Measurements from ENCODE around the gene ZBTB2.

Gene ZBTB2, protein sequence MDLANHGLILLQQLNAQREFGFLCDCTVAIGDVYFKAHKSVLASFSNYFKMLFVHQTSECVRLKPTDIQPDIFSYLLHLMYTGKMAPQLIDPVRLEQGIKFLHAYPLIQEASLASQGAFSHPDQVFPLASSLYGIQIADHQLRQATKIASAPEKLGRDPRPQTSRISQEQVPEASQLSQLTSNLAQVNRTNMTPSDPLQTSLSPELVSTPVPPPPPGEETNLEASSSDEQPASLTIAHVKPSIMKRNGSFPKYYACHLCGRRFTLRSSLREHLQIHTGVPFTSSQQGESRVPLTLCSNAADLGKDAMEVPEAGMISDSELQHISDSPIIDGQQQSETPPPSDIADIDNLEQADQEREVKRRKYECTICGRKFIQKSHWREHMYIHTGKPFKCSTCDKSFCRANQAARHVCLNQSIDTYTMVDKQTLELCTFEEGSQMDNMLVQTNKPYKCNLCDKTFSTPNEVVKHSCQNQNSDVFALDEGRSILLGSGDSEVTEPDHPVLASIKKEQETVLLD

DNA sequence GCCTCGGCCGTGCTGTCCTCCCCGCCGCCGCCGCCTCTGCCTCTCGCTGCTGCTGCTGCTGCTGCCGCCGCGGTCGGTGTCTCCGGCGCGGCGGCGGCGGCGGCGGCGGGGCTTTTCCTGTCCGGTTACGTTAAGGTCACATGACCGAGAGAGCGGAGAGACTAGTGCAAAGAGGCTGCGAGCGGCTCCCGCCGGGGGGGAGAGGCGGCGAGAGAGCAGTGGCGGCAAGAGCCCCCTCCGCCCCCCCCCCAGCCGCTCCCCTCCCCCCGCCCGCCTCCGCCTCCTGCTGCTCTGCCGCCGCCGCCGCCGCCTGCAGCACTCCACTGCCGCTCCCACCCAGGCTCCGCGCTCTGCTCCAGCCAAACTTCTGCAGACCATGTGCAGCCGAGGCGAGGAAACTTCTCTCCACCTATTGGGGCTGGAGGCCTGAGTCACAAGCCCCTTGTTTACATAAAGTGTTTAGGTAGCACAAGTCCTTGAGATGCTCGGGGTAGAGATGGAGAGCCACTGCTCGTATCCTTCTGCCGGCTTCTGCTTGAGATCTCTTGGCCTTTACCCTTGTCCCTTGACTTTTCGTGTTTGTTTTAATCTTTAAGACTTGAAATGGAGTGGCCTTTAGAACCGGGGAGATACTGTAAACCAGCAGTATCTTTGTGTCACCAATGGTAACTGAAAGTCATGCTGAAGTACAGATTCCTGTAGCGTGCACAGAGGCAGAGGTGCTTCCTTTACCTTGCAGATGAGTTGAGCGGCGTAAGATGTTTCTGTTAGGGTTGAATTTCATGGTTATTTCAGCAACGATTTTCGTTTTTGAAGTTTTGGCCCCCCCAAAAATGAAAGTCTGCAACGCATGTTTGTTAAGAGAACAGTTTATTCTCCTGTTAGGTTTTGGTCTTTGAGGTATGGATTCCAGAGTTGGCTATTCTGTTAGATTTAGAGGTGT lies at the start of gene ZBTB2:
Gene ZBTB2, minus strand, starts transcription at position 89 of the 943 bp plus-strand sequence. CDS start 17,922 bp downstream, outside the sequence.
- DNase-seq (ENCODE audit: low read depth, low spot score) = peak; percentile 82

DNA sequence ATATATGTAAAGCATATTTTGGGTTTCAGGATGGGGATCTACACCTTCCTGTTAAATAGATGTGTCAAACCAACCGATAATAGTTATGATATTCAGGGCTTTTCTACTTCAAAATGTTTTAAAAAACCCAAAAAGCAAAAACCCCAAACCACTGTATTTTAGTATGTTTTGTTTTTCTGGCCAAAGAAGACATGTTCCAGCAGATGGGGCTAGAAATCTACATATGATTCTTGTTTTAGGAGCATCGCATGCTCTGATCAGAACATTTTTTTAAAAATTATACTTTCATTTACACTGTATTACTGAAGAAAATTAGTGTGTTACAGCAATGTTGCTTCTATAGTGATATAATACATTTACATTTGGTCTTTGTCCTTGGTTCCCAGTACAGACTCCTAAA lies 49.6 kb upstream of the ZBTB2 start:
- DNase-seq (ENCODE audit: low read depth, low spot score) = no peak

DNA sequence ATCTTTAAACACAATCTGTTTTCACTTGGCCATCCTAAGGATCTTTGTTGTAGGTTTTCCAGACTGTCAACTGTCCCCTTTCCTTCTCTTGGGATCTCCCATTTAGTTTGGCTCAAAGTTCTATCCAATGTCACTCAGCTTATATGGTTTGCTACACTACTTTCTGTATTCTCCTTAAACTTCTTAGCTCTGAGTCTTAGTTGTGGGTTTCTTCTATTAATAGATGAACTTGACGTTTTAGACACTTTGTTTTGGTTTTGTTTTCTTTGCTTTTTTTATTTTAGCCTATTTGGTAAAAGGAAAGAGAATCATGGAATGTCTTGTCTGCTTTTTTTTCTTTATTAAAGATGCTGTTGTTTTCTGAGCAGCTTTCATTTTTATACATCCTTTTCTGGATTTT lies 49.1 kb upstream of the ZBTB2 start:
- DNase-seq (ENCODE audit: low read depth, low spot score) = no peak

DNA sequence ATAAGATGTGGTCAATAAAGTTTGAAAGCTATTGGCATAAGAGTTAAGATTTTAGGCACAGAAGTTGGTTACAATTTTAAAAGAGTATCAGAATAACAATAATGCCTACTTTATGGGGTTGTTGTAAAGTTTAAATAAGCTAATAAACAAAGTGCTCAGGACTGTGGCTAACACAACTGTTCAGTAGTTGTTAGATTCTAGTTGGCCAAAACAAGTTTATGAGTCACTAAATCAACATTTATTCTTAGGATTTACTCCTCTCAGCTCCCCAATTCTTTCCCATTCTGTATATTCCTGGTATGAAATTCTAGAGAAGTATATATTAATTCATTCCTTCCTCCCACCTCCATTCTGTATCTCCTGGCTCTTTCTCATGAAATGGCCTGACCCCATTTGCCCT lies 46.0 kb upstream of the ZBTB2 start:
- no peak for DNase-seq (ENCODE audit: low read depth, low spot score)

DNA sequence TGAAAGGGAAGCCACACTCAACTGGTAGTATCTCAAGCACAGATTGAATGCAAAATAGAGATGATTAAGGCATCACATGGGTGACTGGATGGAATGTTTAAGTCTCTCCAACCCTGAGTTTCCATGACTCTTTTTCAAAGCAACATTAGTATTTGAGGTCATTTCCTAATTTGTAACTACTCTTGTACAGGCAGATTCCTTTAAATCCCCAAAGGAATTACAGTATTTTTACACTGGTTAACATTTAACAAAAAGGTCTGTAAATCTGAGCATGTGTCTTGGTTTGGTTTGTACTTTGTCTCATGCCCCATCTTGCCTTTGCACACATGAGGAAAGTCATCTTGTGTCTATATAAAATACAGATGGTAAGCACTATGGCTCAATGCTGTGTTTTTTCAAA lies 45.4 kb upstream of the ZBTB2 start:
- no peak for DNase-seq (ENCODE audit: low read depth, low spot score)

DNA sequence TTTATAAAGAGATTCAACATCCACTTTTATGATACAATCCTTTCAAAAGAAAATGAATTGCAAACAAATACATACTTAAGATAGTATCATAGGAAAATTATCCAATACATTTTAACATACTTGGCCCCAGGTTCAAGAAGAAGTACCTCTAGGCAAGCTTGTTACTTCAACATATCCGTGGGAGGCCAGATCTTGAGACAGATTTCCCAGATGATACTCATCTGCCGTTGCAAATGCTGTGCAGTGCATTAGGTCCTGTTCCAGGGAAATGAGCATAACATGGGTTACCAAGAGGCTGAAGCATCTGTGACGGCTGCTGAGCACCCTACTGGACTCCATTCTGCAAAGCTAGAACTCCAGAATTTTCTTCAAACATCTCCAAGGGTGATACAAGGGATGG lies 44.9 kb upstream of the ZBTB2 start:
- DNase-seq (ENCODE audit: low read depth, low spot score) = no peak

DNA sequence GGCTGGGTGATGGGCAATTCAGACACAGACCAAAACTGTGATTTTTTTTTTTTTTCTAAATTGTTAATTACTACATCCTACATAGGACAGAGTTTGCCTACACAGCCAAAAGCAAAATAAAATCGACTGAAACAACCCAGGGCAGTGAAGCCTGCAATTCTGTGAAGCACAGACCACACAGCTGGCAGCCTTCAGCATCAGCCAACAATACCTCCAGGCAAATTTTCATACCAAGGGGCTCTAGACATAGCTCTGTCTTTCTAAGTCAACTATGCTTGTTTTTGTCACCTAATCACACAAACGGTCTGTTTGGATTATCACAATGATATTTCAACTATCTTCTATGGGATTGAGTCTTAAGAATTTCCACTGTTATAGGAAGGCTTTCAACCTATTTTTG lies 43.0 kb upstream of the ZBTB2 start:
- DNase-seq (ENCODE audit: low read depth, low spot score) = no peak

DNA sequence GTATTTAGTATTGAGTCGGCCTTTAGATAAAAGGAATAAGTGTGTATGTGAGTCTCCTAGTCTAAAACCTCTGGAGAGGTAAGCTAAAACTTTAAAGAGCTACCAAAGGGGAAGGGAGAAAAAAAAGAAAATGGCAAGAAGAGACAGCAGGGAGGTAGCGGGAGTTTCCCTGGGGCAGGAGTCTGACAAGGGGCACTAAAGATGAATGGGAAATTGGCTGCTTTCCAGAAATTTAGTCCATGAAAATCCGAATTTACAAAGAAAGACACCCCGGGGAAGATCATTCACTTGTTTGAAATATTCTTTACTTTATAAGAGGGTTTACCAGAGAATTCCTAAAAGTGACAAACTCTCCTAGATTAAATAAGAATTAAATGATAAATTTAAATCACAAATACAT lies 41.3 kb upstream of the ZBTB2 start:
- DNase-seq (ENCODE audit: low read depth, low spot score) = no peak

DNA sequence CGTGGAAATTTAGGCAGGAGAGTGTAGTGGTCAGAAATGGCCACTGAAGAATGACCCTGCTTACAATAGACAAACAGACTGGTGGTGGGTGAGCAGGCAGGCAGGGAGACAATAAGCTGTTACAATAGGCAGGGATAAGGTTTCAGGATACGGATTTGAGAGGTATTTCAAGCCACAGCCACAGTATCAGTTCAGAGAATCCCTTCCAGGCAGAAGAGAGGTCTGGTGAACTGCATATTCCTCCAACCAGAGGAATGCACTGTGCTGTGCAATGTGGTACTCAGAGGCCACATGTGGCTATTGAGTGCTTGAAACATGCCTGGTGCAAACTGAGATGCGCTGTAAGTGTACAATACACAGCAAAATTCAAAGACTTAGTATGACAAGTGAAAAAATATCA lies 40.0 kb upstream of the ZBTB2 start:
- DNase-seq (ENCODE audit: low read depth, low spot score) = peak; percentile 28

DNA sequence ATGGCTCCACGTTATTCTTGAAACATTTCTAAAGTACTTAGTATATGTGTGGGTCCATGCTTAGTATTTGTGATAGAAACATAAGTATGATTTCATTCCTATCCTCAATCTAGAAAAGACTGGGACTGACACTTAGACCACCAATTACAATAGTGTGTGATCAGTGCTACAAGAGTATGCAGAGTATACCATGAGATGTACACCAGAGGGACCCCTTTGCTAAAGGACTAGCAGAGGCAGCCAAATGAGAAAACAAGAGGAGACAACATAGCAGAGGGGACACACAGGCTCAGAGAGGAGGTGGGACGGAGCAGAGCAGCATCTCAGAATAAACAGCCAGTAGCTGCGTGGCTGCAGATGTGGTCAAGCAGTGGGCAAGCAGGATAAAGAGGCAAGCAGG lies 39.5 kb upstream of the ZBTB2 start:
- DNase-seq (ENCODE audit: low read depth, low spot score) = peak; percentile 20

DNA sequence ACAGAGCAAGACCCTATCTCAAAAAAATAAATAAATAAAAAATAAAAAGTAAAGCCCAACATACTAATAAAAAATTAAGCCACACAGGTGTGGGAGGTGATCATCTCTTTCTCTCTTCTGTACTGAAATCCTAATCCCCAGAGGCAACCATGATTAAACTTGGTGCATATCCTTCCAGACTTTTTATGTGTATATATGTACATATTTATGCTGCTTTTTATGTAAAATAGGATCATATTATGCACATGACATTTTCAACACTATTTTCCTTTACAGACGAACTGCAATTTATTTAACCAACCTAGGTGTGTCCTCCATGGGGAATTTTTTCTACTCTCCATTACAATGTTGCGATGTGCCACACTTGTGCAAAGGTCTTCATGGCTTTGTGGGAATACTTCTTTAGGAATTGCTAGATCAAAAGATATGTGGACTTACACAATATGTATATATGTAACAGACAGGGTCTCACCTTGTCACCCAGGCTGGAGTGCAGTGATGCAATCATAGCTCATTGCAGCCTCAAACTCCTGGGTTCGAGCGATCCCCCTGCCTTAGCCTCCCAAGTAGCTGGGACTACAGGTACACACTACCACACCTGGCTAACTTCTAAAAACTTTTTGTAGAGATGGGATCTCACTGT lies 36.9 kb upstream of the ZBTB2 start:
- DNase-seq (ENCODE audit: low read depth, low spot score) = no peak

DNA sequence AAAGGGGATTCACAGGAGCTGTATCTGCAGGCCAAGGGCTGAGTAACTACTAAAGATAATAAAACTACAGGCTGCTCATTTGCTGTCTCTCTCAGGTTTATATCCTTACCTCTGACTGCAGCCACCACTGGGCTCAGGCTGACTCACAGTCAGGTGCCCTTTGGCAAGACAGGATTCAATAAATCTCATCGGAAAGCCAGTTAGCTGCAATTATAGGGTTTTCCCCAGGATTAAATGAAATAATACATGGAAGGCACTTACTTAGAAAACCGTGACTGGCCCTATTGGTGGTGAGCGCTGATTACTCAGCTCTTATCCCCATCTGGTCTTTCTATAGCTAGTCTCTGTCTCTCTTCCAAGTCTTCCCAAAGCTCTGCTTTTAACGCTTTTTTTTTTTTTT lies 34.2 kb upstream of the ZBTB2 start:
- DNase-seq (ENCODE audit: low read depth, low spot score) = no peak

DNA sequence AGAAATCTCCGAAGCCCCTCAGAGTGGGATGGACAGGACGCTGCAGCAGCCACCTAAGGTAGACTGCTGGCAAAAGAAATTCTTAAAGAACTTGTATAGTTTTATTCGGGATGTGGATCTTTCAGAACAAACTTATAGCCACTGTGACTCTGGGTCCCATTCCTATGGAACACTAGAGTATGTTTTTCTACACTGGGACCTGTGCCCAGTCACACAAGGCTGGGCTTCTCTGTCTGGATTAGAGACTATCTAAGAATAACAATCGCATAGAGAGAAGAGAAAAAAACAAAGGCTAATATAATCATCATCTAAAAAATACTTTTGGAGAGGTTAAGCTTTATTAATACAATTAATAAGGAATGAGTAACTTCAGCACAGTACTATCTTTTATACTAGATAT lies 31.6 kb upstream of the ZBTB2 start:
- no peak for DNase-seq (ENCODE audit: low read depth, low spot score)

DNA sequence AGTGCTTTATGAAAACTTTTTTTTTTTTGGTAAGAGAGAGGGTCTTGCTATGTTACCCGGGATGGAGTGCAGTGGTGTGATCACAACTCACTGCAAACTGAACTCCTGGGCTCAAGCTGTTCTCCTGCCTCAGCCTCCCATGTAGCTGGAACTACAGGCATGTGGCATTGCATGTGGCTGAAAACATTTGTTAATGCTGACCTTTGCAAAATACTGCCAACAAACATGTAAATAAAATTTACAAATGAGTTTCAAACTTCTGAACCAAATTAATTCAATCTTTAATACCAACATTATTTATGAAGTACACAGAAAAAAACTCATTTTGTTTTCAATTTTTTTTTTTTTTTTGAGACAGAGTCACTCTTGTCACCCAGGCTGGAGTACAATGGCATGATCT lies 26.1 kb upstream of the ZBTB2 start:
- no peak for DNase-seq (ENCODE audit: low read depth, low spot score)

DNA sequence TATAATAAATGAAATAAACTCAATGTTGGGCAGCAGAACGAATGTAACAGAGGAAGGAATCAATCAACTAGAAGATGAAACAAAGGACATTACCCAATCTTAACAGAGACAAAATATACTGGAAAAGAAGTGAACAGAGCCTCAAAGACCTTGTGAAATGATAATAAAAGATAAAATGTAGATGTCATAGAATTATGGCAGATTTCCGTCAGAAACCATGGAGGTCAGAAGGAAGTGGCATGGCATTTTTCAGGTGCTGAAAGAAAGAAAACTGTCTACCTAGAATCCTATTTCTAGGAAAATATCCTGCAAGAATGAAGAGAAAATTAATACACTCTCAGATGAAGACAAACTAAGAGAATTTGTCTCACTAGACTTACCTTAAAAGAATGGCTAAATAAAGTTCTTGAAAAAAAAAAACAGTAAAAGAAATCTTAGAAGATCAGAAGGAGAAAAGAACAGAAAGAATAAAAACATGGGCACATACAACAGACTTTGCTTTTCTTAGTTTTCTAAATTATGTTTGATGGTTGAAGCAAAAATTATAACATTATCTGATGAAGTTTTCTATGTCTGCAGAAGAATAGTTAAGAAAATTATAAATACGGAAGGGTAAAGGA lies 23.4 kb upstream of the ZBTB2 start:
- no peak for DNase-seq (ENCODE audit: low read depth, low spot score)

DNA sequence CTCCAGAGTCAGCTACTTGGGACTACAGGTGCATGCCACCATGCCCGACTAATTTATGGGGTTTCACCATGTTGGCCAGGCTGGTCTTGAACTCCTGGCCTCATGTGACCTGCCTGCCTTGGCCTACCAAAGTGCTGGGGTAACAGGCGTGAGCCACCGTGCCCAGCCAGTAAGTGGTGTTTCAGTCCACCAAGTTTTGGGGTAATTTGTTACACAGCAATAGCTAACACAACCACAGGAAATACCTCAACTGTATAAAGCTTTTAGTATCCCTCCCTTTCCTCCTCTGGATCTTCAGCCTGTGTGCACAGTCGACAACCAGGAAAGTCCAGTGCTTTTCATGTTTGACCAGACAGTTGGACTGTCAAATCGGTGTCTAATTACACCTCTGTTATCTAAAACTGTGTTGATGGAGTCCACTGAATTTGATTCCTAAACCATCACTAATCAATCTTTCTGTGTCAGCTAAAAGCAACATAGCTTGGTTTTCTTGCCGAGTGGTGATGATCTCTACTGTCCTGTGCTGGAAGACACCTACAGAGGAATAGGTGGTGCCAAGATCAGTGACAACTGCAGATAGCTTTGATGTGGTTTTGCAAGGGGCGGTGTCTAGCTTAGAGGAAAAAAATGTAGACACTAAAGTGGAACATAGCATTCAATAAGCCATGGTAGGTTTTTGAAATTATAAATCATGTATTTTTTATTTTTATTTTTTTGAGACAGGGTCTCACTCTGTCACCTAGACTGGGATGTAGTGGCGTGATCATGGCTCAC lies 22.2 kb upstream of the ZBTB2 start:
- DNase-seq (ENCODE audit: low read depth, low spot score) = no peak

DNA sequence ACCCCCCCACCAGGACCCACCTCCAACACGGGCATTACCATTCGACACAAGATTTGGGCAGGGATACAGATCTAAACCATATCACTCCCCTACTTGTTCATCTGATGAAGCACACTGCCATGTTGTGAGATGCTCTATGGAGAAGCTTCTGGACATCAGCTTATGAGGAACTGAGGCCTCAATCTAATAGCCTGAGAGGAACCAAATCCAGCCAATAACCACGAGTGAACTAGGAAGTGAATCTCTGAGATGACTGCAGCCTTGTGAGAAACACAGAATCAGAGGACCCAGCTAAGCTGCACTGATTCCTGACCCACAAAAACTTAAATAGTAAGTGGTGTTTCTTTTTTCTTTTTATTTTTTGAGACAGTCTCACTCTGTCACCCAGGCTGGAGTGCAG lies 21.6 kb upstream of the ZBTB2 start:
- no peak for DNase-seq (ENCODE audit: low read depth, low spot score)

DNA sequence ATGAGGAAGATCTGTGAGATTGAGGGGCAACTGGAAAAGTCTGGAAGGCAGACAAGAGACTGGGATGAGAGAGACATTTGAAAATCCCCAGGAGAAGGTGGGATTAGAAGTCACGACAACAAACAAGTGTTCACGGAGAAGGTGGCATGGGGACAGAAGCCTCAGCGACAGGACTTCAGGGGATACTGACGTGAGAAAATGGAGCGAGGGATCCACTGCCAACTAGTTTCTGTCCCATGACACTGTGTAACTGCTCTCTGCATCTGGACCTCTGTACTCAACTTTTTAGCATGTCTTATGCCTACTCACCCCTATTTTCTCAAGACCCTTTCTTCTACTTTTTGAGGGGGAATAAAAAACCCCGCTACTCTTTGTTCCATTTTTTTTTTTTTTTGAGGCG lies 18.3 kb upstream of the ZBTB2 start:
- DNase-seq (ENCODE audit: low read depth, low spot score) = no peak

DNA sequence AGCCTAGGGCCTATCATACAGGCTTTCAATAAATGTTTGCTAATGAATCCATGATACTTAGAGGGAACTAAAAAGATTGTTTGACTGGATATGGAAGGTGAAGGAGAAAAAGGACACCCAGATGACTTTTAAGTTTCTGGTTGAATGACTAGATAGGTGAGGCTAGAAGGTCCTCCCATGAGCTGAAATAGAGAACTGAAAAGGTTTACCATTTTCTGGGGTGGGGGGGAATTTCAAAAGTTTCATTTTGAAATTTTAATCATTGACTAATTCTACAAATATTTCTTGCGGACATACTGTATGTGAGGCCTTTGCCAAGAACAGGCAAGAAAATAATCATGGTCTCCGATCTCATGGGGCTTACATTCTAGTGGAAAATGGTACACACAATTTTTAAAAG lies 17.9 kb upstream of the ZBTB2 start:
- no peak for DNase-seq (ENCODE audit: low read depth, low spot score)

DNA sequence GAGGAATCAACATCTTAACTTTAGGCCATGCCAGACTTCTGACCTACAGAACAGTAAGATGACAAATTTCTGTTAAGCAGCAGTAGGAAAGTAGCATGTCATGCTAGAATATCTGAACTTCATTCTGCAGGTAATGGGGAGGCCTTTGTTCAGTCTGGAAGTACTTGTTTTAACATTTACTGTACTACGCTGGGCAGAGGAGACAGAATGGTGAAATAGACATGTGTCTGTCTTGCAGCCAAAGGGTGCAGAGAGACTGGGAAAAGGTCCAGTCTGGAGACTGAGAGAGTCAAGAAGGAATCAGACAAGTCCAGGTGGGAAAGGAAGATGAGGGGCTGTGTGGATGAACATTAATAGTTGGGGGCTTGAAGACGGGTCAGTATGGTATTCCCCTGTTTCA lies 17.5 kb upstream of the ZBTB2 start:
- no peak for DNase-seq (ENCODE audit: low read depth, low spot score)

DNA sequence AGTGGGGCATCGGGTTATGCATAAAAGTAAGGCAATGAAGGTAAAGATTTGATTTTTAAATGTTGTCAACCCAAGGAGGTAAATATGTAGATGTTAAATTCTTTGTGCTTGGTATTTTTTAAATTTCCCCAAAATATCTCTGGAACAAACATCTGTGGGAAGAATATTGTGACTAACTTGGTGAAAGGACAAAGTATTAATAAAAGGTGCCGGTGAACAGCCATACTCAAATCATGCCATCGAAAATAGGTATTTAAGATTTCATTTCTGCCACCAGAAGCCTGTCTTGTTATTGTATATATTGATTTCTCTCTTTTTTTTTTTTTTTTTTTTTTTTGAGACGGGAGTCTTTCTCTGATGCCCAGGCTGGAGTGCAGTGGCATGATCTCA lies 12.6 kb upstream of the ZBTB2 start:
- DNase-seq (ENCODE audit: low read depth, low spot score) = no peak
